HepG2 (cell line): Measurements from ENCODE around the gene NCOA6. TPM values are rescaled to one million over a fixed set of nuclear protein-coding genes. Genes with fewer than 3 reads are reported as not detected.

ENCODE experiments used
- BHLHE40 ChIP-seq: IDR thresholded peaks from 2 replicates; pipeline ENCODE4 v1.6.1; 2011; ENCODE audit warnings: low read length, improper control_type of control experiment
- CENPX ChIP-seq: sonication (generic); formaldehyde crosslinking; IDR thresholded peaks from 2 replicates; pipeline ENCODE4 v1.9.0; 2021; ENCODE audit warnings: mild to moderate bottlenecking, missing genetic modification reagents, moderate library complexity
- HMGXB4 ChIP-seq, 2 experiments: sonication (generic) in 1 of 2; formaldehyde crosslinking in 1 of 2; IDR thresholded peaks; 2 replicates each; pipeline versions ENCODE4 v1.4.0 to v1.6.1; 2018 to 2020; ENCODE audit warnings: missing genetic modification reagents in 2 of 2, borderline replicate concordance in 1 of 2, low read depth in 1 of 2, mild to moderate bottlenecking in 1 of 2, missing biosample characterization in 1 of 2
- MIER3 ChIP-seq: IDR thresholded peaks from 2 replicates; pipeline ENCODE4 v1.6.1; 2016; ENCODE audit warnings: missing compliant biosample characterization, borderline replicate concordance
- NR2F6 ChIP-seq, 2 experiments: IDR thresholded peaks; 2 replicates each; pipeline ENCODE4 v1.6.1; 2016; ENCODE audit warnings: antibody characterized with exemption in 1 of 2, mild to moderate bottlenecking in 1 of 2
- PITX1 ChIP-seq: sonication (generic); formaldehyde crosslinking; IDR thresholded peaks from 2 replicates; pipeline ENCODE4 v1.5.1; 2020; ENCODE audit warnings: mild to moderate bottlenecking, missing genetic modification reagents
- REPIN1 ChIP-seq: sonication (generic); formaldehyde crosslinking; IDR thresholded peaks from 2 replicates; pipeline ENCODE4 v1.8.0; 2022; ENCODE audit warnings: missing genetic modification reagents, low read depth, mild to moderate bottlenecking, borderline replicate concordance
- RFX1 ChIP-seq: fragments of 450-650 bp; IDR thresholded peaks from 2 replicates; pipeline ENCODE4 v1.6.1; 2017
- SIN3A ChIP-seq: IDR thresholded peaks from 2 replicates; pipeline ENCODE4 v1.6.1; 2011; ENCODE audit warnings: low read depth, mild to moderate bottlenecking, control low read depth, low read length, borderline replicate concordance
- TAF15 ChIP-seq: fragments of 200-400 bp; formaldehyde crosslinking; IDR thresholded peaks from one replicate; pipeline ENCODE4 v1.6.1; 2018; ENCODE audit warnings: mild to moderate bottlenecking, low read depth, low read length; ENCODE audit not compliant: poor library complexity, severe bottlenecking
- WIZ ChIP-seq: sonication (generic); formaldehyde crosslinking; IDR thresholded peaks from 2 replicates; pipeline ENCODE4 v1.5.1; 2020; ENCODE audit warnings: mild to moderate bottlenecking, missing genetic modification reagents
- ZBTB25 ChIP-seq: IDR thresholded peaks from 2 replicates; pipeline ENCODE4 v1.6.1; 2018; ENCODE audit warnings: missing genetic modification reagents
- ZC3H4 ChIP-seq: sonication (generic); formaldehyde crosslinking; IDR thresholded peaks from 2 replicates; pipeline ENCODE4 v1.4.0; 2020; ENCODE audit warnings: missing genetic modification reagents, borderline replicate concordance
- ZMYM4 ChIP-seq: sonication (generic); formaldehyde crosslinking; IDR thresholded peaks from 2 replicates; pipeline ENCODE4 v1.8.1; 2023; ENCODE audit warnings: mild to moderate bottlenecking, missing genetic modification reagents
- ZNF230 ChIP-seq: sonication (generic); formaldehyde crosslinking; IDR thresholded peaks from 2 replicates; pipeline ENCODE4 v1.4.0; 2020; ENCODE audit warnings: mild to moderate bottlenecking, missing genetic modification reagents
- ZNF614 ChIP-seq: IDR thresholded peaks from 2 replicates; pipeline ENCODE4 v1.6.1; 2018; ENCODE audit warnings: missing biosample characterization, missing genetic modification reagents, inconsistent platforms, borderline replicate concordance
- ZNF691 ChIP-seq: sonication (generic); formaldehyde crosslinking; IDR thresholded peaks from 2 replicates; pipeline ENCODE4 v1.4.0; 2020; ENCODE audit warnings: missing genetic modification reagents, low read depth, mild to moderate bottlenecking, borderline replicate concordance
- ZNF709 ChIP-seq: sonication (generic); formaldehyde crosslinking; IDR thresholded peaks from 2 replicates; pipeline ENCODE4 v1.5.0; 2020; ENCODE audit warnings: mild to moderate bottlenecking, missing genetic modification reagents
- polyA plus RNA-seq, 8 experiments: library from polyadenylated mRNA; depleted of rRNA in 3 of 8; stranded (reverse) in 7 of 8; unstranded in 1 of 8; fragments of >200 nt; fragmentation: Illumina TruSeq in 4 of 8; extraction: Trizol in 4 of 8; gene quantifications; 2 replicates each; pipeline versions ENCODE4 v1.2.1 to v1.2.3, GENCODE V29; 2011 to 2016; ENCODE audit warnings: low read depth in 4 of 8, missing spikeins in 1 of 8, mixed read lengths in 1 of 8; ENCODE audit not compliant: insufficient read depth in 1 of 8
- total RNA-seq, 5 experiments: library from RNA; depleted of rRNA; stranded (reverse); fragments of >200 nt; fragmentation: Illumina TruSeq; extraction: Trizol; gene quantifications; 2 replicates each; pipeline ENCODE4 v1.2.3, GENCODE V29; 2016; ENCODE audit warnings: low read depth in 1 of 5
- TF ChIP-seq, protein P1 (sequence below): sonication (generic); formaldehyde crosslinking; IDR thresholded peaks from 2 replicates; pipeline ENCODE4 v1.8.1; 2023; ENCODE audit warnings: missing genetic modification reagents, inconsistent platforms, borderline replicate concordance

Gene NCOA6
- total and polyA plus RNA-seq, 2 of the 13 experiments (the other 11 are each of a cell fraction or from before 2014, with no cell fraction given) = 11.2 to 29.3 TPM

DNA sequence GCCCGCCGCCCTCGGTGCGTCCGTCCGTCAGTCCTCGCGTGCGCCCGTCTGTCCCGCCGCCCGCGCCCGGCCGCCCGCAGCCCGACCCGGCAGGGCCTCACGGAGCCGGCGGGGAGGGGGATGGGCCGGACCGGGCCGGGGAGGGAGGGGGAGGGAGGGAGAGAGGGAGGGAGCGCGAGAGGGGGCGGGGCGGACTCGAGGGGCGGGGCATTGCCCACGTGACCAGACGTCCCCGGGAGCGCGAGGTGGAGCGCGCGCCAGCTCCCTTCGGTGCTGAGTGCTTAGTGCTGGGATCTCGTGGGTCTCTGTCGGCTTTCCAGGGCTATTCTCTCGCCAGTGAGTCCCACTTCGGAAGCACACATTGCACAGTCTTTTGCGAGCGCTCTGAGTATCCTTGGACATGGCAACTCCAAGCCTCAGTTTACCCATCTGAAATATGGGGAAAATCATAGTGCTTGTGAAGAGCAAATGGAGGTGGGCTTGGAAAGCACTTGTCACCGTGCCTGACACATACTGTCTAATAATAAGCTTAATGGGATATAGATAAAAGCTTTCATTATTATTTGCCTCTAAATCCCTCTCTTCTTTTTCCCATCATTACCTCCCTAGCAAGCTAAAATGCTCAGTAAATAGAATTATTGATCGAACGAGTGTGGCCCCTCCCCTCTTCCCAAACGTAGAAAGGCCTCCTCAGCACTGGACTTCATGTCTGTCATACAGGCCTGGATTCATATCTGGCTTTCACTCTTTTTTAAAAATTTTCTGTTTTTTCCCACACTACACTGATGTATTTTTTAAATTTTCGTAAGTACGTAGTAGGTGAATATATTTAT, at the start of gene NCOA6 (continued):
- TF ChIP-seq ZNF709 (no peak), ZBTB25 (CRISPR knock-in tag) (no peak), ZNF614 (CRISPR knock-in tag) (peak; percentile 34), ZNF691 (CRISPR knock-in tag) (peak; percentile 97), CENPX (CRISPR knock-in tag) (no peak), ZNF230 (CRISPR knock-in tag) (0 out of 2 replicates have a peak, but pooled peaks have one; percentile 41), HMGXB4 (CRISPR knock-in tag; IDR thresholded peaks at IDR 0.05; ENCODE audit: borderline replicate concordance in 1 of 2, low read depth in 1 of 2) (0 out of 4 replicates have a peak, but pooled peaks have one; percentile 7 to 23), TAF15 (no peak), MIER3 (CRISPR knock-in tag) (0 out of 2 replicates have a peak, but pooled peaks have one; percentile 14), RFX1 (no peak), WIZ (CRISPR knock-in tag) (0 out of 2 replicates have a peak, but pooled peaks have one; percentile 16), BHLHE40 (peak; percentile 75), REPIN1 (CRISPR knock-in tag) (0 out of 2 replicates have a peak, but pooled peaks have one; percentile 15), ZMYM4 (CRISPR knock-in tag) (peak; percentile 51; the same call in 1 of the 2 replicates), NR2F6 (IDR thresholded peaks at IDR 0.05) (no peak), NR2F6 (CRISPR knock-in tag; IDR thresholded peaks at IDR 0.05) (no peak; the same call in 1 of the 2 replicates), SIN3A (0 out of 2 replicates have a peak, but pooled peaks have one; percentile 32), PITX1 (CRISPR knock-in tag) (peak; percentile 73), ZC3H4 (CRISPR knock-in tag) (peak; percentile 65; the same call in 1 of the 2 replicates)
- TF ChIP-seq, protein P1, sequence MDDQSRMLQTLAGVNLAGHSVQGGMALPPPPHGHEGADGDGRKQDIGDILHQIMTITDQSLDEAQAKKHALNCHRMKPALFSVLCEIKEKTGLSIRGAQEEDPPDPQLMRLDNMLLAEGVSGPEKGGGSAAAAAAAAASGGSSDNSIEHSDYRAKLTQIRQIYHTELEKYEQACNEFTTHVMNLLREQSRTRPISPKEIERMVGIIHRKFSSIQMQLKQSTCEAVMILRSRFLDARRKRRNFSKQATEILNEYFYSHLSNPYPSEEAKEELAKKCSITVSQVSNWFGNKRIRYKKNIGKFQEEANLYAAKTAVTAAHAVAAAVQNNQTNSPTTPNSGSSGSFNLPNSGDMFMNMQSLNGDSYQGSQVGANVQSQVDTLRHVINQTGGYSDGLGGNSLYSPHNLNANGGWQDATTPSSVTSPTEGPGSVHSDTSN (CRISPR knock-in tag) = no peak
